Lung (tissue), 13 donors: ENCODE results near the gene CASP6. TPM values are rescaled to one million over a fixed set of nuclear protein-coding genes. Genes with fewer than 3 reads are reported as not detected.
A peak's percentile ranks its signal among the peaks of the same experiment; 100 is the strongest.

Experiments
- ATAC-seq: fragments of 200-7000 bp; cut with Tn5 transposase; one replicate; pipeline ENCODE4 v1.9.1; 2020; ENCODE audit warnings: moderate number of reproducible peaks; ENCODE audit not compliant: insufficient read depth, low FRiP score
- DNase-seq, 3 donors: peaks; one replicate each; pipeline ENCODE4 v3.0.0-alpha.2; 2013 to 2017
- H3K27ac ChIP-seq, 2 donors: one replicate each; pipeline ENCODE4 v1.5.1; 2013; ENCODE audit warnings: mild to moderate bottlenecking in 2 of 2, moderate library complexity in 2 of 2, control low read depth in 1 of 2, inconsistent platforms in 1 of 2, low read depth in 1 of 2, low read length in 1 of 2
- H3K27me3 ChIP-seq, 3 donors: one replicate each; pipeline ENCODE4 v1.5.1; 2013; ENCODE audit warnings: low read length in 2 of 3; ENCODE audit not compliant: control insufficient read depth in 3 of 3, insufficient read depth in 3 of 3
- H3K36me3 ChIP-seq, 4 donors: one replicate each; pipeline ENCODE4 v1.5.1; 2013; ENCODE audit warnings: low read length in 4 of 4, mild to moderate bottlenecking in 1 of 4, moderate library complexity in 1 of 4; ENCODE audit not compliant: control insufficient read depth in 4 of 4, insufficient read depth in 4 of 4
- H3K4me1 ChIP-seq, 5 donors: one replicate each; pipeline ENCODE4 v1.5.1; 2013; ENCODE audit warnings: low read length in 5 of 5, mild to moderate bottlenecking in 2 of 5, moderate library complexity in 1 of 5; ENCODE audit not compliant: control insufficient read depth in 5 of 5, insufficient read depth in 5 of 5
- H3K4me3 ChIP-seq: one replicate; pipeline ENCODE4 v1.5.1; 2013; ENCODE audit warnings: mild to moderate bottlenecking, control low read depth, moderate library complexity
- H3K9ac ChIP-seq, 2 donors: one replicate each; pipeline ENCODE4 v1.5.1; 2013; ENCODE audit warnings: low read length in 2 of 2, control low read depth in 1 of 2; ENCODE audit not compliant: insufficient read depth in 1 of 2
- H3K9me3 ChIP-seq, 4 donors: one replicate each; pipeline ENCODE4 v1.5.1; 2013; ENCODE audit warnings: low read length in 3 of 4, mild to moderate bottlenecking in 1 of 4, moderate library complexity in 1 of 4; ENCODE audit not compliant: control insufficient read depth in 4 of 4, insufficient read depth in 3 of 4
- WGBS, 2 donors: extraction: QIAGEN DNeasy Blood & Tissue Kit; methylation state at CpG; one replicate each; pipeline ENCODE4 v1.1.7; 2013; 5-methylcytosine and 5-hydroxymethylcytosine counted together
- polyA plus RNA-seq, 2 donors: library from polyadenylated mRNA; stranded (reverse); fragments of 200-250 nt; gene quantifications; one replicate each; pipeline ENCODE4 v1.2.1, GENCODE V29; 2013
- small RNA-seq: library from RNA; depleted of rRNA; stranded (forward); fragments of <200 nt; gene quantifications from one replicate; pipeline ENCODE3, GENCODE V24; 2014; ENCODE audit warnings: low replicate concordance
- total RNA-seq, 2 donors: library from RNA; depleted of rRNA in 1 of 2; stranded (reverse); fragments of >200 nt in 1 of 2; gene quantifications; one replicate each; pipeline ENCODE4 v1.2.1, GENCODE V29; 2014 to 2021
- TF ChIP-seq, protein P1 (sequence below): IDR thresholded peaks from 2 replicates; pipeline ENCODE4 v1.5.1; 2012; ENCODE audit warnings: mild to moderate bottlenecking; ENCODE audit errors: control extremely low read depth, extremely low read depth
- donor health status: control.
- donor health status: control.
- donor health status: Bipolar disorder and iron deficiency.
- donor health status: healthy.
- donor health status: DM: yes; HTN: yes; CAD: no.

Gene CASP6
- total and polyA plus RNA-seq, 4 donors, result 12.0 to 20.2 (median 13.2) TPM

DNA sequence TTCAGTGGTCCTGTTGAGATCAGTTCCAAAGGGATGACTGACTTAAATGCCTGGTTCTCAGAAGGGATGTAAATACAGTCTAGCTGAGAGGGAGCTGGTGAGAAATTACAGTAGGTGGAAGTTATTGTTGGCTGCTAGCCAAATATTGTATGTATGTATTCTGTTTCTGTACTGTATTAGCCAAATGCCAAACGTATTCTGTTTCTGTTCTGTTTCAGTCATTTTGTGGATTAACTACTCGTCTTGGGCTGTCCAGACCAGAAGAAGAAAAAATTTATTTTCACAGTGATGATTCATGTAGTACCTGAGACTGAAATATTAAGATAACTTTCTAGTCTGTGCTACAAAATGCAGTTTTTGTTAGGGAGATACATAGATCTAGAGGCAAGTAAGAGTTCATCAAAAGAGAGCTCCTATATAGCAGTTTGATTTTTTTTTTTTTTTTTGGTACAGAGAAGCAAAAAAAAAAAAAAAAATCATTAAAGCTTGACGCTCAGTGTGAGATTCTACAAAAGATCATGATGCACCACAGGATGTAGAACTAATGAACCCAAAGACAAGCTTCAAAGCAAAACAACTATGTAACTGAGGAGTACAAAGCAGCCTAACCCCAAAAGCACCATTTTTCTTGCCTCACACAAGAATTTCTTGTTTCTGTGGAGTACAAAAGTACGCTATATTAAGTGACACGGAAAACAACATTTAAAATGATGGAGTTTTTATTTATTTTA is 54.8 kb downstream of the CASP6 start:
- ATAC-seq (no peak), DNase-seq (peak in 2 of 3 donors; percentile 6 to 18)
- Histone ChIP-seq H3K27me3 (no peaks in the 10 kb centered on the region), H3K4me3 (no peak overlapping the region), H3K9me3 (peaks cover 0 to 17% (median 1%) of the 10 kb centered on the region in 4 donors), H3K9ac (no peak overlapping the region), H3K36me3 (no peaks in the 10 kb centered on the region), H3K4me1 (peaks cover 0 to 5% (median 0%) of the 10 kb centered on the region in 5 donors), H3K27ac (no peak overlapping the region)
- 72 to 76% methylated on average over 5 of the region's 5 CpGs for WGBS, 2 donors
- TF ChIP-seq, protein P1, sequence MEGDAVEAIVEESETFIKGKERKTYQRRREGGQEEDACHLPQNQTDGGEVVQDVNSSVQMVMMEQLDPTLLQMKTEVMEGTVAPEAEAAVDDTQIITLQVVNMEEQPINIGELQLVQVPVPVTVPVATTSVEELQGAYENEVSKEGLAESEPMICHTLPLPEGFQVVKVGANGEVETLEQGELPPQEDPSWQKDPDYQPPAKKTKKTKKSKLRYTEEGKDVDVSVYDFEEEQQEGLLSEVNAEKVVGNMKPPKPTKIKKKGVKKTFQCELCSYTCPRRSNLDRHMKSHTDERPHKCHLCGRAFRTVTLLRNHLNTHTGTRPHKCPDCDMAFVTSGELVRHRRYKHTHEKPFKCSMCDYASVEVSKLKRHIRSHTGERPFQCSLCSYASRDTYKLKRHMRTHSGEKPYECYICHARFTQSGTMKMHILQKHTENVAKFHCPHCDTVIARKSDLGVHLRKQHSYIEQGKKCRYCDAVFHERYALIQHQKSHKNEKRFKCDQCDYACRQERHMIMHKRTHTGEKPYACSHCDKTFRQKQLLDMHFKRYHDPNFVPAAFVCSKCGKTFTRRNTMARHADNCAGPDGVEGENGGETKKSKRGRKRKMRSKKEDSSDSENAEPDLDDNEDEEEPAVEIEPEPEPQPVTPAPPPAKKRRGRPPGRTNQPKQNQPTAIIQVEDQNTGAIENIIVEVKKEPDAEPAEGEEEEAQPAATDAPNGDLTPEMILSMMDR, result no peak

DNA sequence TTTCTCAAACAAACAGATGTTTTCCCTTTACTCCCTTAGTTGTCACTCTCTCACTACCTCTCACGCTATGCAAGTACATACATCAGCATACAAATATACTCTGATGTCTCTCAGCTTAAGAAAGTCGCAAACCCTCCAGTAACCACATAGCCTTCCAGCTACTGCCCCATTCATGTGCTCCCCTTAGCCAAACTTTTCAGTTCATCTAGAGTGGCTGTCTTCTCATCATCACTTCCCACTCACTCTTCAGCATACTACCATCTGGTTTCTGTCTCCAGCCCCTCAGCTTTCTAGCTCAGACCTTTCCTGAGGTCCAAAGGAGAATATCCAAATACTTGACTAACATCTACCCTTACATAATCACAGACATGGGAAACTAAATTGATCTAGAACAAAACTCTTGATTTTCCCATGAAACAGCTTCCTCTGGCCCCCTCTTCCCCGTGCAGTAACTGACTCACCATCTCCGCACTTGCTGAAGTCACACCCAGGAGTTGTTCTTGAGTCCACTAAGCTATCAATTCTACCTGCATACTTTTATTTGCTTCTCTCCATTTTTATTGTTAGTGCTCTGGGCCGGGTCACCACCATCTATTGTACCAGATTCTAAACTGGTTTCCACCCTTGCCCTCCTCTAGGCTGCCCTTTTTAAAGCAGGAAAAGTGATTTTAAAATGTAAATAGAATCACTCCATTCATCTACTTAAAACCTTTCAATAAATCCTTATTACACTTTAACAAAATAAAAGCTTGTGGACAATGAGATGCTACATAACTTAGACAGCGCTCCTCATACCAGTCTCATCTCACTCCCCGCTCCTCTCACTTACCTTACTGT is 57.2 kb downstream of the CASP6 start:
- Histone ChIP-seq H3K27me3 (no peaks in the 10 kb centered on the region), H3K9ac (no peak overlapping the region), H3K36me3 (no peaks in the 10 kb centered on the region), H3K4me3 (no peak overlapping the region), H3K4me1 (peaks cover 0 to 5% (median 0%) of the 10 kb centered on the region in 5 donors), H3K9me3 (peaks cover 0 to 6% (median 0%) of the 10 kb centered on the region in 4 donors), H3K27ac (no peak overlapping the region)
- WGBS, 2 donors, result 80 to 83% methylated on average over 7 of the region's 7 CpGs
- no peak for ATAC-seq
- TF ChIP-seq, protein P1, result no peak
- DNase-seq, result peak in 2 of 3 donors; percentile 24 to 68

DNA sequence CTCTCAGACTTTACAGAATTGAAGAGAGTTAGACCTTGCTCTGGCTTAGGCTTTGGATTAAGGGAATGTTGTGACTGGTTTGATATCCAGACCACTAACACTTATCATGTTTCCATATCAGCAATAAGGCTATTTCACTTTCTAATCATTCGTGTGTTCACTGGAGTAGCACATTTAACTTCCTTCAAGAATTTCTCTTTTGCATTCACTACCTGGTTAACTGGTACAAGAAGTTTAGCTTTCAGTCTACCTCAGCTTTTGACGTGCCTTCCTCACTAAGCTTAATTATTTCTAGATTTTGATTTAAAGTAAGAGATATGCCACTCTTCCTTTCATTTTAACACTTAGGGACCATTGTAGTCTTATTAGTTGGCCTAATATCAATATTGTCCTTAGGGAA is 62.6 kb downstream of the CASP6 start:
- Histone ChIP-seq H3K4me3 (no peak overlapping the region), H3K9ac (no peak overlapping the region), H3K27ac (no peak overlapping the region), H3K27me3 (no peaks in the 10 kb centered on the region), H3K4me1 (peaks cover 0 to 3% (median 0%) of the 10 kb centered on the region in 5 donors), H3K9me3 (peaks cover 0 to 5% (median 2%) of the 10 kb centered on the region in 4 donors), H3K36me3 (no peaks in the 10 kb centered on the region)
- TF ChIP-seq, protein P1, result no peak
- WGBS, 2 donors, result 85 to 95% methylated on average over 2 of the region's 2 CpGs
- DNase-seq (no peak), ATAC-seq (no peak)

Small RNA genes within 50 kb of the gene (small RNA-seq; reads per million reads assigned to genes)
- not detected for gene HIGD1AP14

Other genes with a start within 250 kb of the CASP6 start
- gene MCUB, start 143.2 kb downstream of the CASP6 start, total RNA-seq, result 10 to 100 TPM in 1 of 2 donors, 1 to 10 TPM in 1; 9.2 to 21.7 TPM
- gene MCUB, start 143.2 kb downstream of the CASP6 start, polyA plus RNA-seq, result 10 to 100 TPM; 10.1 to 25.3 TPM
- 10 to 100 TPM; 30.0 to 32.7 TPM for gene PLA2G12A, start 26.6 kb upstream of the CASP6 start, total RNA-seq
- 10 to 100 TPM; 24.2 to 36.0 TPM for gene PLA2G12A, start 26.6 kb upstream of the CASP6 start, polyA plus RNA-seq
- 100 to 1,000 TPM in 1 of 2 donors, 10 to 100 TPM in 1; 61.9 to 150 TPM for gene CFI, start 98.6 kb upstream of the CASP6 start, total RNA-seq
- gene CFI, start 98.6 kb upstream of the CASP6 start, polyA plus RNA-seq, result 10 to 100 TPM; 38.2 to 59.8 TPM
- 10 to 100 TPM in 1 of 2 donors, 1 to 10 TPM in 1; 7.4 to 11.5 TPM for gene GAR1, start 112.3 kb upstream of the CASP6 start, total RNA-seq
- gene GAR1, start 112.3 kb upstream of the CASP6 start, polyA plus RNA-seq, result 10 to 100 TPM; 18.8 to 24.8 TPM
- under 1 TPM in 1 of 2 donors, not detected in 1; 0.21 TPM for gene RRH, start 124.5 kb upstream of the CASP6 start, total RNA-seq
- under 1 TPM; 0.10 to 0.20 TPM for gene RRH, start 124.5 kb upstream of the CASP6 start, polyA plus RNA-seq
- gene LRIT3, start 144.7 kb upstream of the CASP6 start, total RNA-seq, result under 1 TPM; 0.26 to 0.28 TPM
- gene LRIT3, start 144.7 kb upstream of the CASP6 start, polyA plus RNA-seq, result under 1 TPM; 0.10 to 0.37 TPM
- gene EGF, start 209.4 kb upstream of the CASP6 start, total RNA-seq, result 1 to 10 TPM; 1.7 to 2.6 TPM
- 1 to 10 TPM in 1 of 2 donors, under 1 TPM in 1; 0.75 to 1.4 TPM for gene EGF, start 209.4 kb upstream of the CASP6 start, polyA plus RNA-seq